ENCODE measurements around the gene CLBA1. TPM values are rescaled to one million over a fixed set of nuclear protein-coding genes. Genes with fewer than 3 reads are reported as not detected.
A peak's percentile ranks its signal among the peaks of the same experiment; 100 is the strongest.

The CLBA1 gene
- polyA plus RNA-seq, 2 of the 4 experiments (the other 2 are of a cell fraction), result 11.5 to 12.0 TPM

DNA sequence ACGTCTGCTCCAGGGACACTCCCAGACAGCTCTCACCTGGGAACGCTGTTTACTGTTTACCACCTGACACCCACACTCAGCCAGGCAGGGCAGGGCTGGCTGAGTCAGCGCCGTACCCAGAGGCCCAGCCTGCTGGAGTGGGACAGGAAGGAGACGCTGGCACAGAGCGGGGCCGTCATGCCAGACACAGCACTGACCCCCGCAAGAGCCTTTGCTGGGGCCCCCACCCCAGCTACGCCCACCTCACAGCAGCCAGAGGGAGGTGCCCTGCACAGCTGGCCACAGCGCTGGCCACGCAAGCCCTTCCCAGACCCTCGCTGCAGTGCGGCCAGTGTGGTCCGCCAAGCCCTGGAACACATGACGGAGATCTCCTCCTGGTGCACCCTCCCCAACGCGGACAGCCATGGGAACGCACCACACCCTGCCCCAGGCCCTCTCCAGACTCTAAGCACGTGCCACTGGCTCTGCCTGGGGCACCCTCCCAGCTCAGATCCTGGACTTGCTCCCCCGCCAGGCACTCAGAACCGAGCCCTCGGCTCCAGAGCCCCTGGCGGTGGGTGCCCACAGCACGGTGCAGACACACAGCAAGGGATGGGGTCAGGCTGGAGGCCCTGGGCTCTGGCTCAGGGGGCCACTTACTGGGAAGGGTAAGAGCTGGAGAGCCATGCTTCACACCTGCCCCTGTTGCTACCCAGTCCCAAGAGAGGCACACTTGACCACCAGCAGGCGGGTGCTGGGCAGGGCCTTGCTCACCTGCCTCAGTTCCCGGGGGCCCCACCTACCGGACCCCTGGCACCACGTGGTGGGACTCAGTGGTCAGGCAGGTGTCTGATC is 13.1 kb upstream of the CLBA1 start (continued):
- TF ChIP-seq, protein P1, sequence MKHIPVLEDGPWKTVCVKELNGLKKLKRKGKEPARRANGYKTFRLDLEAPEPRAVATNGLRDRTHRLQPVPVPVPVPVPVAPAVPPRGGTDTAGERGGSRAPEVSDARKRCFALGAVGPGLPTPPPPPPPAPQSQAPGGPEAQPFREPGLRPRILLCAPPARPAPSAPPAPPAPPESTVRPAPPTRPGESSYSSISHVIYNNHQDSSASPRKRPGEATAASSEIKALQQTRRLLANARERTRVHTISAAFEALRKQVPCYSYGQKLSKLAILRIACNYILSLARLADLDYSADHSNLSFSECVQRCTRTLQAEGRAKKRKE (CRISPR knock-in tag; IDR thresholded peaks at IDR 0.05; ENCODE audit: low read depth), result peak; percentile 78
- TF ChIP-seq MYC (IDR thresholded peaks at IDR 0.05; ENCODE audit: borderline replicate concordance, low read length), result 0 out of 2 replicates have a peak, but pooled peaks have one; percentile 49
- peak; percentile 68 for TF ChIP-seq GATA3 (IDR thresholded peaks at IDR 0.05; ENCODE audit: borderline replicate concordance)
- peak; percentile 63 for TF ChIP-seq ZNF302 (CRISPR knock-in tag; IDR thresholded peaks at IDR 0.05)
- TF ChIP-seq, protein P2, sequence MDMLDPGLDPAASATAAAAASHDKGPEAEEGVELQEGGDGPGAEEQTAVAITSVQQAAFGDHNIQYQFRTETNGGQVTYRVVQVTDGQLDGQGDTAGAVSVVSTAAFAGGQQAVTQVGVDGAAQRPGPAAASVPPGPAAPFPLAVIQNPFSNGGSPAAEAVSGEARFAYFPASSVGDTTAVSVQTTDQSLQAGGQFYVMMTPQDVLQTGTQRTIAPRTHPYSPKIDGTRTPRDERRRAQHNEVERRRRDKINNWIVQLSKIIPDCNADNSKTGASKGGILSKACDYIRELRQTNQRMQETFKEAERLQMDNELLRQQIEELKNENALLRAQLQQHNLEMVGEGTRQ (IDR thresholded peaks at IDR 0.05), result peak; percentile 26; the same call in 1 of the 2 replicates
- TF ChIP-seq, protein P3, sequence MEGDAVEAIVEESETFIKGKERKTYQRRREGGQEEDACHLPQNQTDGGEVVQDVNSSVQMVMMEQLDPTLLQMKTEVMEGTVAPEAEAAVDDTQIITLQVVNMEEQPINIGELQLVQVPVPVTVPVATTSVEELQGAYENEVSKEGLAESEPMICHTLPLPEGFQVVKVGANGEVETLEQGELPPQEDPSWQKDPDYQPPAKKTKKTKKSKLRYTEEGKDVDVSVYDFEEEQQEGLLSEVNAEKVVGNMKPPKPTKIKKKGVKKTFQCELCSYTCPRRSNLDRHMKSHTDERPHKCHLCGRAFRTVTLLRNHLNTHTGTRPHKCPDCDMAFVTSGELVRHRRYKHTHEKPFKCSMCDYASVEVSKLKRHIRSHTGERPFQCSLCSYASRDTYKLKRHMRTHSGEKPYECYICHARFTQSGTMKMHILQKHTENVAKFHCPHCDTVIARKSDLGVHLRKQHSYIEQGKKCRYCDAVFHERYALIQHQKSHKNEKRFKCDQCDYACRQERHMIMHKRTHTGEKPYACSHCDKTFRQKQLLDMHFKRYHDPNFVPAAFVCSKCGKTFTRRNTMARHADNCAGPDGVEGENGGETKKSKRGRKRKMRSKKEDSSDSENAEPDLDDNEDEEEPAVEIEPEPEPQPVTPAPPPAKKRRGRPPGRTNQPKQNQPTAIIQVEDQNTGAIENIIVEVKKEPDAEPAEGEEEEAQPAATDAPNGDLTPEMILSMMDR (IDR thresholded peaks at IDR 0.05), result no peak
- TF ChIP-seq RFX5 (IDR thresholded peaks at IDR 0.05), result no peak
- TF ChIP-seq MAFK (IDR thresholded peaks at IDR 0.05; ENCODE audit: partially characterized antibody), result peak; percentile 75
- TF ChIP-seq, protein P4, sequence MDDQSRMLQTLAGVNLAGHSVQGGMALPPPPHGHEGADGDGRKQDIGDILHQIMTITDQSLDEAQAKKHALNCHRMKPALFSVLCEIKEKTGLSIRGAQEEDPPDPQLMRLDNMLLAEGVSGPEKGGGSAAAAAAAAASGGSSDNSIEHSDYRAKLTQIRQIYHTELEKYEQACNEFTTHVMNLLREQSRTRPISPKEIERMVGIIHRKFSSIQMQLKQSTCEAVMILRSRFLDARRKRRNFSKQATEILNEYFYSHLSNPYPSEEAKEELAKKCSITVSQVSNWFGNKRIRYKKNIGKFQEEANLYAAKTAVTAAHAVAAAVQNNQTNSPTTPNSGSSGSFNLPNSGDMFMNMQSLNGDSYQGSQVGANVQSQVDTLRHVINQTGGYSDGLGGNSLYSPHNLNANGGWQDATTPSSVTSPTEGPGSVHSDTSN (IDR thresholded peaks at IDR 0.05), result peak; percentile 60; the same call in 1 of the 2 replicates
- no peak for TF ChIP-seq MAZ (IDR thresholded peaks at IDR 0.05; ENCODE audit: borderline replicate concordance, low read depth, low read length)
- TF ChIP-seq, protein P5, sequence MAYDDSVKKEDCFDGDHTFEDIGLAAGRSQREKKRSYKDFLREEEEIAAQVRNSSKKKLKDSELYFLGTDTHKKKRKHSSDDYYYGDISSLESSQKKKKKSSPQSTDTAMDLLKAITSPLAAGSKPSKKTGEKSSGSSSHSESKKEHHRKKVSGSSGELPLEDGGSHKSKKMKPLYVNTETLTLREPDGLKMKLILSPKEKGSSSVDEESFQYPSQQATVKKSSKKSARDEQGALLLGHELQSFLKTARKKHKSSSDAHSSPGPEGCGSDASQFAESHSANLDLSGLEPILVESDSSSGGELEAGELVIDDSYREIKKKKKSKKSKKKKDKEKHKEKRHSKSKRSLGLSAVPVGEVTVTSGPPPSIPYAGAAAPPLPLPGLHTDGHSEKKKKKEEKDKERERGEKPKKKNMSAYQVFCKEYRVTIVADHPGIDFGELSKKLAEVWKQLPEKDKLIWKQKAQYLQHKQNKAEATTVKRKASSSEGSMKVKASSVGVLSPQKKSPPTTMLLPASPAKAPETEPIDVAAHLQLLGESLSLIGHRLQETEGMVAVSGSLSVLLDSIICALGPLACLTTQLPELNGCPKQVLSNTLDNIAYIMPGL (CRISPR knock-in tag; IDR thresholded peaks at IDR 0.05; ENCODE audit: borderline replicate concordance), result 0 out of 2 replicates have a peak, but pooled peaks have one; percentile 42
- peak; percentile 11 for TF ChIP-seq CHD2 (IDR thresholded peaks at IDR 0.05; ENCODE audit: low read length, partially characterized antibody)
- peak; percentile 60 for TF ChIP-seq FOSL2 (IDR thresholded peaks at IDR 0.05)
- peak; percentile 90 for TF ChIP-seq FOSL2 (CRISPR knock-in tag; IDR thresholded peaks at IDR 0.05)
- 0 out of 2 replicates have a peak, but pooled peaks have one; percentile 18 for TF ChIP-seq CHD4 (IDR thresholded peaks at IDR 0.05; ENCODE audit: borderline replicate concordance)

DNA sequence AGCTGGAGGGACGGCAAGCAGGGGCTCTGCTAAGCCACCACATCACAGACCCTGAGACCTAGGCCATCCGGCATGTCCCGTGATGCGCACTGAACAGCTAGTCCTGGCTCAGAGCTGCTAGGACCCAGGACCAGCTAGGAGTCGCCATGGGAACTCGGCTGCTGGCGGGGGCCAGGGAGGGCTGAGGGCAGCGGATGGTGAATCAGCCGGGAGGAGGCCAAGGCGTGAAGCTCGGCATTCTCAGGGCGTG is 12.5 kb upstream of the CLBA1 start:
- WGBS (ENCODE audit: missing lambda C conversion rate), result 0% methylated on average over 4 of the region's 12 CpGs
- CTCF ChIA-PET, result interaction anchor here (0.9 to 6.6 kb wide), 17 partner anchors 9 to 205 kb away, joined by 3 to 235 read pairs (median 13); partner anchors contain the start of gene CDCA4
- peak in 1 of 2 experiments; percentile 44; a peak in 2 of 6 replicates for ATAC-seq
- H3K4me2 ChIP-seq, result peak overlapping the region; percentile 97
- peak; percentile 97 for FAIRE-seq
- DNase-seq (ENCODE audit: low read depth in 1 of 2, low spot score in 1 of 2), result peak in 1 of 2 experiments; percentile 85
- H3K27ac ChIP-seq, result peak overlapping the region; percentile 97 to 99
- H3K4me3 ChIP-seq, result peak overlapping the region; percentile 11; the same call in 1 of the 3 replicates
- H3K9me3 ChIP-seq, result no peaks in the 10 kb centered on the region
- H3K4me1 ChIP-seq, result peaks cover 85% of the 10 kb centered on the region
- POLR2A ChIA-PET, result interaction anchor here (0.8 to 3.8 kb wide), 8 partner anchors 12 to 118 kb away, joined by 4 to 76 read pairs (median 8); partner anchors contain the start of genes CDCA4 and CLBA1
- TF ChIP-seq HOXB5 (CRISPR knock-in tag; IDR thresholded peaks at IDR 0.05), result 0 out of 2 replicates have a peak, but pooled peaks have one; percentile 14
- no peak for TF ChIP-seq ESRRA (IDR thresholded peaks at IDR 0.05; ENCODE audit: borderline replicate concordance, low read length)
- 0 out of 2 replicates have a peak, but pooled peaks have one; percentile 74 for TF ChIP-seq GATA3 (IDR thresholded peaks at IDR 0.05; ENCODE audit: borderline replicate concordance)
- TF ChIP-seq POLR2A (IDR thresholded peaks at IDR 0.05; ENCODE audit: low read length), result peak; percentile 38; the same call in 1 of the 2 replicates
- TF ChIP-seq, protein P6, sequence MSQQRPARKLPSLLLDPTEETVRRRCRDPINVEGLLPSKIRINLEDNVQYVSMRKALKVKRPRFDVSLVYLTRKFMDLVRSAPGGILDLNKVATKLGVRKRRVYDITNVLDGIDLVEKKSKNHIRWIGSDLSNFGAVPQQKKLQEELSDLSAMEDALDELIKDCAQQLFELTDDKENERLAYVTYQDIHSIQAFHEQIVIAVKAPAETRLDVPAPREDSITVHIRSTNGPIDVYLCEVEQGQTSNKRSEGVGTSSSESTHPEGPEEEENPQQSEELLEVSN (IDR thresholded peaks at IDR 0.05; ENCODE audit: borderline replicate concordance, low read depth), result peak; percentile 91
- TF ChIP-seq RARB (CRISPR knock-in tag; IDR thresholded peaks at IDR 0.05), result peak; percentile 32; the same call in 1 of the 2 replicates
- TF ChIP-seq, protein P7, sequence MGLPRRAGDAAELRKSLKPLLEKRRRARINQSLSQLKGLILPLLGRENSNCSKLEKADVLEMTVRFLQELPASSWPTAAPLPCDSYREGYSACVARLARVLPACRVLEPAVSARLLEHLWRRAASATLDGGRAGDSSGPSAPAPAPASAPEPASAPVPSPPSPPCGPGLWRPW (IDR thresholded peaks at IDR 0.05), result no peak
- TF ChIP-seq RCOR1 (IDR thresholded peaks at IDR 0.05; ENCODE audit: low read depth, low read length), result no peak
- TF ChIP-seq, protein P4 (IDR thresholded peaks at IDR 0.05), result peak; percentile 72
- 0 out of 5 replicates have a peak, but pooled peaks of 1 of the 2 experiments have one; percentile 22 for TF ChIP-seq EP300 (IDR thresholded peaks at IDR 0.05)
- TF ChIP-seq FOSB (CRISPR knock-in tag; IDR thresholded peaks at IDR 0.05), result 0 out of 2 replicates have a peak, but pooled peaks have one; percentile 58
- no peak for TF ChIP-seq TFCP2L1 (CRISPR knock-in tag; IDR thresholded peaks at IDR 0.05)
